H1 (cell line): ENCODE measurements around the gene FCRL6. TPM values are rescaled to one million over a fixed set of nuclear protein-coding genes. Genes with fewer than 3 reads are reported as not detected.

Source experiments
- CTCF ChIA-PET: fragments of 300-600 bp; sonication (Branson Sonifier 250); formaldehyde crosslinking; loops from one replicate; lab custom pipeline; 2021; ENCODE audit not compliant: partially characterized antibody; lab: Charles Lee
- POLR2A ChIA-PET: fragments of 300-600 bp; sonication (Branson Sonifier 250); formaldehyde crosslinking; loops from one replicate; lab custom pipeline; 2021; ENCODE audit warnings: inconsistent platforms; ENCODE audit not compliant: partially characterized antibody; lab: Charles Lee
- DNase-seq, 2 experiments: peaks; one replicate each; pipeline versions ENCODE4 v3.0.0 to v3.0.0-alpha.2; 2010 to 2022; ENCODE audit warnings: low spot score in 2 of 2, low read depth in 1 of 2, mixed read lengths in 1 of 2
- FAIRE-seq: peaks from 2 replicates; lab custom pipeline; 2011; peaks lifted over from hg19 to GRCh38; lab: Jason Lieb, UNC
- H2AFZ ChIP-seq: 2 replicates; pipeline ENCODE4 v1.8.1; 2012; ENCODE audit warnings: low read length, inconsistent platforms
- H2AK5ac ChIP-seq: 2 replicates; pipeline ENCODE4 v1.6.1; 2013; ENCODE audit warnings: low read depth, low read length
- H2BK120ac ChIP-seq: replicated peaks from 2 replicates; pipeline ENCODE3; 2013; ENCODE audit warnings: low read depth, low read length, inconsistent platforms
- H2BK12ac ChIP-seq: 2 replicates; pipeline ENCODE4 v1.6.1; 2013; ENCODE audit warnings: low read depth, low read length
- H2BK15ac ChIP-seq: 2 replicates; pipeline ENCODE4 v1.6.1; 2013; ENCODE audit warnings: low read length
- H2BK20ac ChIP-seq: 2 replicates; pipeline ENCODE4 v1.6.1; 2013; ENCODE audit warnings: low read length
- H2BK5ac ChIP-seq: 2 replicates; pipeline ENCODE4 v1.6.1; 2013; ENCODE audit warnings: low read depth, low read length
- H3K14ac ChIP-seq: 2 replicates; pipeline ENCODE4 v1.6.1; 2013; ENCODE audit warnings: inconsistent platforms; ENCODE audit not compliant: insufficient read length
- H3K18ac ChIP-seq: 2 replicates; pipeline ENCODE4 v1.6.1; 2013; ENCODE audit warnings: low read length; ENCODE audit errors: extremely low read depth
- H3K23ac ChIP-seq: 2 replicates; pipeline ENCODE4 v1.6.1; 2013; ENCODE audit warnings: inconsistent platforms; ENCODE audit not compliant: insufficient read length
- H3K23me2 ChIP-seq: 2 replicates; pipeline ENCODE4 v1.6.1; 2013; ENCODE audit warnings: low read depth, low read length
- H3K27ac ChIP-seq: 2 replicates; pipeline ENCODE4 v1.6.1; 2011; ENCODE audit warnings: low read depth, low read length, inconsistent platforms
- H3K27me3 ChIP-seq, 4 experiments: replicated peaks in 1 of 4; 1 replicate in 1 of 4; 2 replicates in 3 of 4; pipeline versions ENCODE4 v1.6.1 to v1.8.1; 2011 to 2013; ENCODE audit warnings: low read length in 3 of 4, mild to moderate bottlenecking in 3 of 4, inconsistent platforms in 2 of 4, mixed read lengths in 2 of 4, moderate library complexity in 1 of 4; ENCODE audit not compliant: control insufficient read depth in 3 of 4, insufficient read depth in 3 of 4; ENCODE audit errors: extremely low read depth in 1 of 4
- H3K36me3 ChIP-seq, 4 experiments: 2 replicates each; pipeline versions ENCODE4 v1.6.1 to v1.8.1; 2011 to 2013; ENCODE audit warnings: mild to moderate bottlenecking in 4 of 4, low read length in 3 of 4, moderate library complexity in 2 of 4, control low read depth in 1 of 4, inconsistent platforms in 1 of 4; ENCODE audit not compliant: insufficient read depth in 4 of 4, control insufficient read depth in 2 of 4
- H3K4ac ChIP-seq: replicated peaks from 2 replicates; pipeline ENCODE3; 2013; ENCODE audit warnings: low read length, low read depth, mixed read lengths, inconsistent platforms; ENCODE audit not compliant: insufficient read length
- H3K4me1 ChIP-seq, 4 experiments: replicated peaks in 1 of 4; 1 replicate in 1 of 4; 2 replicates in 3 of 4; pipeline versions ENCODE4 v1.6.1 to v1.8.1; 2011 to 2013; ENCODE audit warnings: low read length in 3 of 4, inconsistent platforms in 2 of 4, mixed read lengths in 1 of 4; ENCODE audit not compliant: insufficient read depth in 4 of 4, control insufficient read depth in 3 of 4
- H3K4me2 ChIP-seq, 2 experiments: 2 replicates each; pipeline versions ENCODE4 v1.6.1 to v1.8.1; 2011 to 2013; ENCODE audit warnings: low read depth in 2 of 2, low read length in 2 of 2, control low read depth in 1 of 2, inconsistent platforms in 1 of 2, mild to moderate bottlenecking in 1 of 2; ENCODE audit not compliant: insufficient read depth in 1 of 2
- H3K4me3 ChIP-seq, 4 experiments: fragments of 200-600, 300-600 bp in 1 of 4; sonication (generic), shearing (Covaris generic), sonication (Bioruptor Twin) in 1 of 4; 2 replicates each; pipeline versions ENCODE4 v1.5.1 to v1.8.1; 2011 to 2016; ENCODE audit warnings: low read length in 4 of 4, low read depth in 3 of 4, control low read depth in 2 of 4, inconsistent platforms in 2 of 4, mild to moderate bottlenecking in 2 of 4, mixed read lengths in 1 of 4, moderate library complexity in 1 of 4; ENCODE audit not compliant: insufficient read depth in 2 of 4; ENCODE audit errors: extremely low read depth in 1 of 4
- H3K56ac ChIP-seq: replicated peaks from 2 replicates; pipeline ENCODE3; 2013; ENCODE audit warnings: low read depth, mild to moderate bottlenecking, mixed read lengths, low read length, inconsistent platforms; ENCODE audit not compliant: insufficient read length
- H3K79me1 ChIP-seq: 2 replicates; pipeline ENCODE4 v1.6.1; 2013; ENCODE audit warnings: low read depth, low read length, control low read depth
- H3K79me2 ChIP-seq, 2 experiments: 2 replicates each; pipeline versions ENCODE4 v1.6.1 to v1.8.1; 2012 to 2013; ENCODE audit warnings: low read length in 2 of 2, mild to moderate bottlenecking in 2 of 2, inconsistent platforms in 1 of 2; ENCODE audit not compliant: insufficient read depth in 2 of 2, control insufficient read depth in 1 of 2
- H3K9ac ChIP-seq, 4 experiments: replicated peaks in 1 of 4; 1 replicate in 1 of 4; 2 replicates in 3 of 4; pipeline versions ENCODE4 v1.6.1 to v1.8.1; 2011 to 2013; ENCODE audit warnings: low read depth in 3 of 4, low read length in 3 of 4, control low read depth in 2 of 4, mild to moderate bottlenecking in 2 of 4, moderate library complexity in 2 of 4, inconsistent platforms in 1 of 4; ENCODE audit errors: extremely low read depth in 1 of 4
- H3K9me3 ChIP-seq, 2 experiments: 2 replicates each; pipeline versions ENCODE4 v1.6.1 to v1.8.1; 2012 to 2013; ENCODE audit warnings: mild to moderate bottlenecking in 2 of 2, moderate library complexity in 2 of 2, control low read depth in 1 of 2, inconsistent platforms in 1 of 2, low read depth in 1 of 2, low read length in 1 of 2, mixed read lengths in 1 of 2; ENCODE audit not compliant: insufficient read depth in 2 of 2
- H4K20me1 ChIP-seq, 2 experiments: replicated peaks in 1 of 2; 2 replicates each; pipeline versions ENCODE3 to v1.8.1; 2011 to 2013; ENCODE audit warnings: inconsistent platforms in 2 of 2, low read length in 2 of 2, mild to moderate bottlenecking in 1 of 2; ENCODE audit not compliant: insufficient read depth in 2 of 2, control insufficient read depth in 1 of 2
- H4K5ac ChIP-seq: 2 replicates; pipeline ENCODE4 v1.6.1; 2013; ENCODE audit warnings: low read length, low read depth, mixed read lengths, inconsistent platforms; ENCODE audit not compliant: insufficient read length
- H4K8ac ChIP-seq: 2 replicates; pipeline ENCODE4 v1.8.0; 2013; ENCODE audit warnings: mild to moderate bottlenecking, moderate library complexity, low read length, inconsistent platforms; ENCODE audit not compliant: insufficient read depth; ENCODE audit errors: extremely low read depth
- H4K91ac ChIP-seq: replicated peaks from 2 replicates; pipeline ENCODE3; 2013; ENCODE audit warnings: low read length, mixed read lengths, inconsistent platforms; ENCODE audit not compliant: insufficient read length
- CBX8 ChIP-seq: fragments of 300-800, 300-1000 bp; sonication (generic); IDR thresholded peaks from 2 replicates; pipeline ENCODE4 v1.7.1; 2016; ENCODE audit warnings: low read depth, low read length, borderline replicate concordance
- CHD2 ChIP-seq: IDR thresholded peaks from 2 replicates; pipeline ENCODE4 v1.6.1; 2012; ENCODE audit warnings: low read length, improper control_type of control experiment
- KDM4A ChIP-seq: IDR thresholded peaks from one replicate; pipeline ENCODE4 v1.7.1; 2012; ENCODE audit warnings: low read depth, mild to moderate bottlenecking, moderate library complexity, low read length, inconsistent platforms; ENCODE audit not compliant: severe bottlenecking
- NRF1 ChIP-seq: IDR thresholded peaks from 2 replicates; pipeline ENCODE4 v1.6.1; 2011; ENCODE audit warnings: mild to moderate bottlenecking, low read depth, low read length, improper control_type of control experiment
- SP1 ChIP-seq: IDR thresholded peaks from 2 replicates; pipeline ENCODE4 v1.6.1; 2011; ENCODE audit warnings: low read depth, low read length
- SRF ChIP-seq: IDR thresholded peaks from 2 replicates; pipeline ENCODE4 v1.6.1; 2011; ENCODE audit warnings: mild to moderate bottlenecking, low read depth, low read length, moderate library complexity
- WGBS, 2 experiments: shearing (Covaris generic) in 1 of 2; methylation state at CpG; one replicate each; pipeline versions ENCODE4 v1.1.6 to v1.1.7; 2013 to 2015; ENCODE audit warnings: low lambda C conversion rate in 2 of 2, mixed read lengths in 2 of 2, inconsistent platforms in 1 of 2, low coverage in 1 of 2, missing lambda C conversion rate in 1 of 2; ENCODE audit not compliant: insufficient replicate concordance in 2 of 2, insufficient coverage in 1 of 2, insufficient read length in 1 of 2; ENCODE audit errors: extremely low coverage in 1 of 2, missing lambda C conversion rate in 1 of 2; 5-methylcytosine and 5-hydroxymethylcytosine counted together
- polyA plus RNA-seq, 7 experiments: library from polyadenylated mRNA; depleted of rRNA in 3 of 7; stranded (reverse) in 5 of 7; unstranded in 2 of 7; fragments of >200 nt in 5 of 7; fragments of 200-250 nt in 2 of 7; gene quantifications; 1 replicate in 5 of 7; 2 replicates in 1 of 7; 4 replicates in 1 of 7; pipeline versions ENCODE4 v1.2.1 to v1.2.3, GENCODE V29; 2011 to 2013; ENCODE audit warnings: missing spikeins in 2 of 7, mixed read lengths in 2 of 7
- total RNA-seq: library from RNA; stranded (reverse); fragmentation: NEBNext Ultra II Directional; extraction: Animal tissue kit (Norgen Biotek cat#: 25700); gene quantifications from 2 replicates; pipeline ENCODE4 v1.2.1, GENCODE V29; 2021

FCRL6 gene
- total and polyA plus RNA-seq, 2 of the 8 experiments (the other 6 are each of a cell fraction or from before 2014, with no cell fraction given), result not detected

DNA sequence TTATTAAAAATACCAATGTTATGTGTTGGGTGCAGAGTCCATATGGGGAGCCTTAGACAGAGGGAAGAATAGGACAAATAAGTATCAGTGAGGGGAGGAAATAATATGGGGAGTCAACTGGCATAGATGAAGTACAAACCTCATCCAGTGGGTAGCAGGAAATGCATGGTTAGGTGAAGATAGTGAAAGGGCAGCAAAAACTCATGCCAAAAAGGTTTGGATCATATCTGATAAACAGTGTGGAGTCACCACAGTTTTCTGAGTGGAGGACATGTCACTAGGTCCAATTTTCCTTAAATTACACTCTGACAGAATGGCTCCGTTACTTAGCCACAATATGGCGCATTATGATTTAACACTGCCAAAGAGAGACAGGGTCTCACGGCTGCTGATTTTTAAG is 11.1 kb upstream of the FCRL6 start:
- Histone ChIP-seq H4K91ac (no peak overlapping the region), H3K23me2 (no peaks in the 10 kb centered on the region; the same call in 1 of the 2 replicates), H2BK15ac (no peak overlapping the region), H3K14ac (no peak overlapping the region), H4K8ac (no peak overlapping the region), H3K56ac (no peak overlapping the region), H2AFZ (no peak overlapping the region), H2AK5ac (no peak overlapping the region), H3K36me3 (no peaks in the 10 kb centered on the region), H2BK120ac (no peak overlapping the region), H3K4me1 (peaks cover 0 to 4% (median 0%) of the 10 kb centered on the region in 4 experiments; a peak in 1 of 7 replicates), H3K9ac (no peak overlapping the region), H3K18ac (no peak overlapping the region), H2BK12ac (no peak overlapping the region), H3K27me3 (no peaks in the 10 kb centered on the region), H3K27ac (no peak overlapping the region), H3K23ac (no peak overlapping the region), H4K5ac (no peak overlapping the region), H3K4me3 (no peak overlapping the region), H3K9me3 (no peaks in the 10 kb centered on the region), H2BK5ac (no peak overlapping the region), H3K79me1 (no peaks in the 10 kb centered on the region; the same call in 1 of the 2 replicates), H2BK20ac (no peak overlapping the region), H3K79me2 (no peaks in the 10 kb centered on the region), H3K4ac (no peak overlapping the region), H3K4me2 (no peak overlapping the region), H4K20me1 (no peaks in the 10 kb centered on the region)
- ChIA-PET POLR2A (no interaction called here), CTCF (interaction anchor here (1.0 to 26.0 kb wide), 2 partner anchors 40 to 97 kb away, joined by 4 to 645 read pairs; no protein-coding TSS in a partner anchor)
- WGBS, 2 experiments, result 88% methylated on average over 3 of the region's 3 CpGs; no CpG with 5 or more reads in 1 of the 2 experiments
- DNase-seq (no peak), FAIRE-seq (no peak)
- TF ChIP-seq KDM4A, result no peak
- no peak for TF ChIP-seq CHD2
- no peak for TF ChIP-seq SP1
- TF ChIP-seq SRF, result no peak
- TF ChIP-seq CBX8, result no peak
- TF ChIP-seq NRF1, result no peak
